NT2/D1 (cell line): ENCODE results near the gene SHTN1.

Experiments used
- SUZ12 ChIP-seq: IDR thresholded peaks from 2 replicates; pipeline ENCODE4 v1.6.1; 2011; ENCODE audit not compliant: insufficient read length, insufficient read depth; ENCODE audit errors: extremely low read depth
- YY1 ChIP-seq: IDR thresholded peaks from 2 replicates; pipeline ENCODE4 v1.6.1; 2011; ENCODE audit not compliant: insufficient read length, insufficient read depth
- ZNF274 ChIP-seq: IDR thresholded peaks from 2 replicates; pipeline ENCODE4 v1.6.1; 2011; ENCODE audit warnings: mild to moderate bottlenecking, low read depth, low read length

DNA sequence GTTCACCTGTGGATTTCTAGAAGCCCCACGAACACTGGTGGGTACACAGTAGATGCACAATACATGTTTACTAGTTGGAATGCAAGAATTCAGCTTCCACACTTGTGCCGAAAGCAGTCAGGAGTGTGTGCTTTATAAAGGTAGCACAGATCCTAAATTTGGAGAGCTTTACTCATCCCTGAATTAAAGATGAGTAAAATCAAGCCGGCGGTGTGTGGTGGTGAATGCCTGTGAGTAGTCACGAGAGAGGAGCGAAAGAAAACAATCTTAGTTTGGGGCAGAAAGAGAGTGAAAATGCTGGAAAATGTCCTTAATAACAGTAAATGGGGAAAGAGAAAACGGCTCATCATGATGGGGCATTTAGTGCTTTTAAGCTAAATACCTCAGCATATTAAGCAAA, 169.3 kb downstream of the SHTN1 start:
- TF ChIP-seq YY1: no peak
- no peak for TF ChIP-seq SUZ12
- TF ChIP-seq ZNF274: no peak
